Neutrophil (primary cell): ENCODE data around the gene FIZ1.
A peak's percentile ranks its signal among the peaks of the same experiment; 100 is the strongest.

ENCODE experiments used
- H3K27ac ChIP-seq: fragments of 200-600 bp; sonication (generic); 2 replicates; pipeline ENCODE4 v1.5.1; 2016; ENCODE audit warnings: mild to moderate bottlenecking, moderate library complexity
- H3K27me3 ChIP-seq: fragments of 200-600 bp; sonication (generic); 2 replicates; pipeline ENCODE4 v1.6.0; 2016; ENCODE audit warnings: mild to moderate bottlenecking
- H3K36me3 ChIP-seq: fragments of 200-600 bp; sonication (generic); 2 replicates; pipeline ENCODE4 v1.5.1; 2017
- H3K4me1 ChIP-seq, 2 experiments: fragments of 200-600 bp in 1 of 2; sonication (generic) in 1 of 2; 1 replicate in 1 of 2; 2 replicates in 1 of 2; pipeline versions ENCODE4 v1.5.1 to v1.6.1; 2013 to 2016; ENCODE audit warnings: low read depth in 1 of 2, low read length in 1 of 2, mild to moderate bottlenecking in 1 of 2, moderate library complexity in 1 of 2; ENCODE audit not compliant: control insufficient read depth in 1 of 2, insufficient read depth in 1 of 2
- H3K4me3 ChIP-seq, 2 experiments: fragments of 200-600 bp in 1 of 2; sonication (generic) in 1 of 2; 1 replicate in 1 of 2; 2 replicates in 1 of 2; pipeline ENCODE4 v1.5.1; 2013 to 2016; ENCODE audit warnings: low read depth in 1 of 2, low read length in 1 of 2, mild to moderate bottlenecking in 1 of 2, moderate library complexity in 1 of 2
- H3K9me3 ChIP-seq: fragments of 200-600 bp; sonication (generic); 2 replicates; pipeline ENCODE4 v1.5.1; 2016
- TF ChIP-seq, protein P1 (sequence below): fragments of 200-600 bp; sonication (generic); IDR thresholded peaks from 2 replicates; pipeline ENCODE4 v1.5.1; 2016; ENCODE audit warnings: antibody characterized with exemption

Gene FIZ1

DNA sequence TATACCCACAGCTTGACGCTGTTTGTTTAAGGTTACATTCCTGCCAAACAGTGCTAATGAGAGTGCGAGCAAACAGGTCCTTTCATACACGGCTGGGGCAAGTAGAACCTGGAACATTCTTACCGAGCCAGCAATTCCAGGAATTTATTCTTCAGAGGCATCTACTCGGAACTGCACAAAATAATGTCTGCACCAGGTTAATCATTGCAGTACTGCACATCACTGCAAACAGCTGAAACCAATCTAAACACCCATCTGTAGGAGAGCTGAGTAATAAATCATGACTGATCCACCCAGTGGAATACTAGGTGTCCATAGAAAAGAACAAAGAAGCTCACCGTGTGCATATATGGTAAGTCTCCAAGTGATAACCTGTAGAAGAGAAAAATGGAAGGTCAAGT, 17.5 kb downstream of the FIZ1 start:
- H3K27me3 ChIP-seq = peaks cover 48% of the 10 kb centered on the region
- no peak overlapping the region for H3K27ac ChIP-seq
- H3K4me3 ChIP-seq = no peak overlapping the region

DNA sequence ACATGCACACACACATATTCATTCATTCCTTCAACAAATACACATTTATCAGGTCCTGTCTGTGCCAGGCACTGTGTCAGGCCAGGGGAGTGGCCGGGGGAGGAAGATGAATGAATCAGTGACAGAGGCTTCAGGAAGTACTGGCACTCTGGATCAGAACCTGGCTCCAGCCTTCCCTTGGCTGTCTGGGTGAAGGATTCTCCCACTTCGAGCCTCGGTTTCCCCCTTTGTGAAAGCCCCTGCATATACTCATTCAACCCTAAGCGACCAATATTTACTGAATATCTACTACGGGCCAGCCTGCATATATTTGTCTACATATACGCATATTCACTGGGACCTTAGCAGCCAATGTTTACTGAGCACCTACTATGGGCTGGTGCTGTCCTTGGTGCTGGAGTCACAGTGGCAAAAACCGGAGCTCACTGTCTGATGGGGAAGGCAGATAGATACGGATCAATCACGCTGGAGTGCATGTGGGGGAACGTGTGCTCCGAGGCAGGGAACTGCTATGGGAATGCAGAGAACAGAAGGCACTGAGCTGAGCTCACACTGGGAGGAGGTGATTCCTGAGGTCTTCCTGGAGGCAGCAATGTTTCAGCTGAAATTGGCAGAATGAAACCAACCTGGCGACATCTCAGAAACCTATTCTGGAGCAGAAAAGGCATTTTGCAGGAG, 18.0 kb downstream of the FIZ1 start:
- H3K9me3 ChIP-seq = no peaks in the 10 kb centered on the region
- peaks cover 42% of the 10 kb centered on the region for H3K27me3 ChIP-seq
- H3K27ac ChIP-seq = no peak overlapping the region
- TF ChIP-seq, protein P1, sequence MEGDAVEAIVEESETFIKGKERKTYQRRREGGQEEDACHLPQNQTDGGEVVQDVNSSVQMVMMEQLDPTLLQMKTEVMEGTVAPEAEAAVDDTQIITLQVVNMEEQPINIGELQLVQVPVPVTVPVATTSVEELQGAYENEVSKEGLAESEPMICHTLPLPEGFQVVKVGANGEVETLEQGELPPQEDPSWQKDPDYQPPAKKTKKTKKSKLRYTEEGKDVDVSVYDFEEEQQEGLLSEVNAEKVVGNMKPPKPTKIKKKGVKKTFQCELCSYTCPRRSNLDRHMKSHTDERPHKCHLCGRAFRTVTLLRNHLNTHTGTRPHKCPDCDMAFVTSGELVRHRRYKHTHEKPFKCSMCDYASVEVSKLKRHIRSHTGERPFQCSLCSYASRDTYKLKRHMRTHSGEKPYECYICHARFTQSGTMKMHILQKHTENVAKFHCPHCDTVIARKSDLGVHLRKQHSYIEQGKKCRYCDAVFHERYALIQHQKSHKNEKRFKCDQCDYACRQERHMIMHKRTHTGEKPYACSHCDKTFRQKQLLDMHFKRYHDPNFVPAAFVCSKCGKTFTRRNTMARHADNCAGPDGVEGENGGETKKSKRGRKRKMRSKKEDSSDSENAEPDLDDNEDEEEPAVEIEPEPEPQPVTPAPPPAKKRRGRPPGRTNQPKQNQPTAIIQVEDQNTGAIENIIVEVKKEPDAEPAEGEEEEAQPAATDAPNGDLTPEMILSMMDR = no peak
- H3K36me3 ChIP-seq = no peaks in the 10 kb centered on the region
- peaks cover 9 to 16% of the 10 kb centered on the region in 2 experiments for H3K4me1 ChIP-seq
- peak overlapping the region; percentile 35 to 57 for H3K4me3 ChIP-seq

More for the DNA sequence above, 17.5 kb downstream of the FIZ1 start:
- Histone ChIP-seq H3K36me3 (no peaks in the 10 kb centered on the region), H3K4me1 (peaks cover 10 to 17% of the 10 kb centered on the region in 2 experiments), H3K9me3 (no peaks in the 10 kb centered on the region)
- TF ChIP-seq, protein P1 = no peak

- Histone ChIP-seq H3K27ac (no peak within 1 kb of the TSS), H3K27me3 (peaks cover 36% of the 10 kb centered on the region), H3K36me3 (no peaks in the 10 kb centered on the region), H3K9me3 (no peaks in the 10 kb centered on the region), H3K4me3 (peak within 1 kb of the TSS; percentile 35 to 57), H3K4me1 (peaks cover 9 to 16% of the 10 kb centered on the region in 2 experiments)
- TF ChIP-seq, protein P1 = no peak
These were observed 18.6 kb downstream of the FIZ1 start, which contains the start of gene ZNF579 for GRCh38 chr19:55580628-55581144. Gene ZNF579 (minus strand): TSS chr19:55580848. CDS start chr19:55579639, 1,209 bp downstream.

- TF ChIP-seq, protein P1 = no peak
- Histone ChIP-seq H3K27ac (no peak overlapping the region), H3K4me3 (peak overlapping the region in 1 of 2 experiments; percentile 57), H3K27me3 (peaks cover 30% of the 10 kb centered on the region), H3K4me1 (peaks cover 9 to 16% of the 10 kb centered on the region in 2 experiments), H3K9me3 (no peaks in the 10 kb centered on the region), H3K36me3 (no peaks in the 10 kb centered on the region)
These were observed 19.3 kb downstream of the FIZ1 start for GRCh38 chr19:55579766-55580621.

DNA sequence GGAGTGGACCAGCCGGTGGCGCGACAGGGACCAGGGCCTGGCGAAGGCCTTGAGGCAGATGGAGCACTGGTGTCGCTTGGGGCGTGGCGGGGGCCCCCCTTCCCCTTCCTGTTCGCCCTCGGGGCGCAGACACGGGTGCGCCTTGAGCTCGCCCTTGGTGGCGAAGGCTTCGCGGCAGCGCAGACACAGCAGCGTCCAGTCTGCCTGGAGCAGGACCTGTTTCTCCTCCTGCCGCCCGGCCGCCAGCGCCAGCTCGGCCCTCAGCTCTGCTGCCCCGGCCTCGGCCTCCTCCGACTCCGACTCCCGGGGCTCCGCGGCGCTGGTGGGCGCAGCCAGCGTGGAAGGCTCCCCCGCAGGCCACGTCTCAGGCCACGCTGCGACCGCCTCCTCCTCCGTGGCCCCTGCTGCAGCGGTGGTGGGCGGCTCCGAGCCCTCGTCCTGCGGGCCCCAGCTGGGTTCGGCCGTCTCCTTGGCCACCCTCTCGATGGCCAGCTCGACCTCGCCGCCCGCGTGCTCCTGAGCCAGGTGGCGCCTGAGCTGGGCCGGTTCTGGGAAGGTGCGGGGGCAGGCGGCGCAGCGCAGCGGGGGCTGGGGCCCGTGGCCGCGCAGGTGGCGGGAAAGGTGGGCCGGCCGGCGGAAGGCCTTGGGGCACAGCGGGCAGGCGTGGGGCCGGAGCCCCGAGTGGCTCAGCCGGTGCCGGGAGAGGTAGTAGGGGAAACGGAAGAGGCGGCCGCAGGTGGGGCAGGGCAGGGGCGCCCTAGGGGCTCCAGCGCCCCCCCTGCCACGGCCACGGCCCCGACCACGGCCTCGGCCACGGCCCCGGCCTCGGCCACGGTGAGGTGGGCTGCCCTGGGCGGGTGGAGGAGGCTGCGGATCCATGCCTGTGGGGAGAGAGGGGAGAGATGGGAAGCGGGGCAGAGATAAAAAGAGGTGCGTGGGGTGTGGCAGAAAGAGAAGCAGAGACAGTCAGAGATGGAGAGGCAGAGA, 20.3 kb downstream of the FIZ1 start:
- TF ChIP-seq, protein P1 = no peak
- no peaks in the 10 kb centered on the region for H3K9me3 ChIP-seq
- no peak overlapping the region for H3K4me3 ChIP-seq
- H3K4me1 ChIP-seq = peaks cover 9 to 16% of the 10 kb centered on the region in 2 experiments
- H3K27ac ChIP-seq = no peak overlapping the region
- H3K27me3 ChIP-seq = peaks cover 20% of the 10 kb centered on the region
- no peaks in the 10 kb centered on the region for H3K36me3 ChIP-seq
